Endothelial cell of umbilical vein (primary cell): Measurements from ENCODE around the gene BBC3. TPM values are rescaled to one million over a fixed set of nuclear protein-coding genes. Genes with fewer than 3 reads are reported as not detected.
A peak's percentile ranks its signal among the peaks of the same experiment; 100 is the strongest.

Experiments used
- BruUV-seq: library from RNA; stranded (reverse); fragments of 400-500 nt; replicated peaks from 2 replicates; lab custom pipeline; 2021; lab: Mats Ljungman, UMichigan
- CTCF ChIA-PET: fragments of 300-600, 350-600 bp; sonication (Branson Sonifier 250); formaldehyde crosslinking; loops from one replicate; lab custom pipeline; 2021; ENCODE audit warnings: antibody characterized with exemption, inconsistent platforms; lab: Charles Lee
- POLR2A ChIA-PET: fragments of 300-600, 350-600 bp; sonication (Branson Sonifier 250); formaldehyde crosslinking; loops from one replicate; lab custom pipeline; 2021; ENCODE audit warnings: antibody characterized with exemption, inconsistent platforms; lab: Charles Lee
- DNase-seq: peaks from one replicate; pipeline ENCODE4 v3.0.0-alpha.2; 2011; ENCODE audit warnings: low read depth, low spot score
- FAIRE-seq: peaks from 2 replicates; lab custom pipeline; 2011; peaks lifted over from hg19 to GRCh38; lab: Jason Lieb, UNC
- H2AFZ ChIP-seq: 2 replicates; pipeline ENCODE4 v1.6.0; 2012; ENCODE audit warnings: low read depth, low read length, control low read depth, inconsistent platforms
- H3K27ac ChIP-seq: 2 replicates; pipeline ENCODE4 v1.5.1; 2011; ENCODE audit warnings: low read depth, mild to moderate bottlenecking, control low read depth, low read length, moderate library complexity; ENCODE audit not compliant: insufficient read depth
- H3K27me3 ChIP-seq, 2 experiments: 2 replicates each; pipeline versions ENCODE4 v1.6.0 to v1.6.1; 2011; ENCODE audit warnings: low read length in 2 of 2, mixed read lengths in 1 of 2; ENCODE audit not compliant: control insufficient read depth in 2 of 2, insufficient read depth in 2 of 2
- H3K36me3 ChIP-seq, 2 experiments: 2 replicates in 1 of 2; 3 replicates in 1 of 2; pipeline ENCODE4 v1.5.1; 2011; ENCODE audit warnings: low read length in 2 of 2, mild to moderate bottlenecking in 1 of 2, moderate library complexity in 1 of 2; ENCODE audit not compliant: control insufficient read depth in 2 of 2, insufficient read depth in 2 of 2; ENCODE audit errors: extremely low read depth in 1 of 2
- H3K4me1 ChIP-seq: 3 replicates; pipeline ENCODE4 v1.5.1; 2011; ENCODE audit warnings: mild to moderate bottlenecking, low read length; ENCODE audit not compliant: control insufficient read depth, insufficient read depth; ENCODE audit errors: extremely low read depth
- H3K4me2 ChIP-seq: 2 replicates; pipeline ENCODE4 v1.6.1; 2011; ENCODE audit warnings: low read length, control low read depth, mixed read lengths; ENCODE audit not compliant: insufficient read depth
- H3K4me3 ChIP-seq, 3 experiments: fragments of 200-600 bp in 1 of 3; sonication (generic), shearing (Covaris generic) in 1 of 3; replicated peaks in 1 of 3; 2 replicates each; pipeline ENCODE4 v1.5.1; 2011 to 2016; ENCODE audit warnings: control low read depth in 3 of 3, low read length in 3 of 3, mild to moderate bottlenecking in 2 of 3, inconsistent platforms in 1 of 3, low read depth in 1 of 3, moderate library complexity in 1 of 3; ENCODE audit not compliant: insufficient read depth in 1 of 3
- H3K79me2 ChIP-seq: 2 replicates; pipeline ENCODE4 v1.6.0; 2012; ENCODE audit warnings: low read length, inconsistent platforms; ENCODE audit not compliant: control insufficient read depth, insufficient read depth
- H3K9ac ChIP-seq: replicated peaks from 2 replicates; pipeline ENCODE3; 2011; ENCODE audit warnings: low read length, control low read depth; ENCODE audit not compliant: insufficient read depth; ENCODE audit errors: extremely low read depth
- H3K9me1 ChIP-seq: replicated peaks from 3 replicates; pipeline ENCODE4 v1.6.0; 2011; ENCODE audit warnings: mild to moderate bottlenecking, low read length; ENCODE audit not compliant: control insufficient read depth, insufficient read depth; ENCODE audit errors: extremely low read depth
- H3K9me3 ChIP-seq: replicated peaks from 2 replicates; pipeline ENCODE4 v1.5.1; 2012; ENCODE audit warnings: low read length, inconsistent platforms; ENCODE audit not compliant: control insufficient read depth, insufficient read depth
- H4K20me1 ChIP-seq: replicated peaks from 2 replicates; pipeline ENCODE3; 2011; ENCODE audit warnings: mild to moderate bottlenecking, low read length; ENCODE audit not compliant: control insufficient read depth, insufficient read depth; ENCODE audit errors: extremely low read depth
- CTCF ChIP-seq, 2 donors: IDR thresholded peaks; 1 replicate in 1 of 2; 2 replicates in 1 of 2; pipeline ENCODE4 v1.5.1; 2011; ENCODE audit warnings: low read length in 2 of 2, mild to moderate bottlenecking in 2 of 2, moderate library complexity in 2 of 2, control low read depth in 1 of 2, inconsistent platforms in 1 of 2, low read depth in 1 of 2; ENCODE audit not compliant: insufficient read depth in 1 of 2; ENCODE audit errors: extremely low read depth in 1 of 2
- EZH2 ChIP-seq: IDR thresholded peaks from 2 replicates; pipeline ENCODE4 v1.6.1; 2012; ENCODE audit warnings: borderline replicate concordance, low read depth, mild to moderate bottlenecking, moderate library complexity, low read length, inconsistent platforms; ENCODE audit not compliant: severe bottlenecking
- FOS ChIP-seq: IDR thresholded peaks from 2 replicates; pipeline ENCODE4 v1.6.1; 2011; ENCODE audit warnings: mild to moderate bottlenecking, low read length, moderate library complexity, borderline replicate concordance; ENCODE audit not compliant: insufficient read depth
- GATA2 ChIP-seq: IDR thresholded peaks from 2 replicates; pipeline ENCODE4 v1.7.0; 2011; ENCODE audit warnings: low read depth, mild to moderate bottlenecking, moderate library complexity, mixed read lengths, low read length; ENCODE audit not compliant: insufficient read length, insufficient read depth
- JUN ChIP-seq: IDR thresholded peaks from 2 replicates; pipeline ENCODE4 v1.6.1; 2011; ENCODE audit warnings: borderline replicate concordance, low read depth; ENCODE audit not compliant: insufficient read length, insufficient read depth
- MAX ChIP-seq: IDR thresholded peaks from 2 replicates; pipeline ENCODE4 v1.6.1; 2011; ENCODE audit not compliant: insufficient read depth, insufficient read length
- MYC ChIP-seq: IDR thresholded peaks from one replicate; pipeline ENCODE4 v1.6.1; 2011; ENCODE audit warnings: mild to moderate bottlenecking, low read depth, low read length
- POLR2A ChIP-seq: IDR thresholded peaks from 2 replicates; pipeline ENCODE4 v1.6.1; 2012; ENCODE audit warnings: low read depth, mild to moderate bottlenecking, control low read depth, low read length
- POLR2AphosphoS5 ChIP-seq: IDR thresholded peaks from 2 replicates; pipeline ENCODE4 v1.6.1; 2012; ENCODE audit warnings: low read depth, mild to moderate bottlenecking, control low read depth, low read length, moderate library complexity; ENCODE audit not compliant: insufficient read depth
- dilution Hi-C: fragments of 300-500 bp; cut with MboI; formaldehyde crosslinking; loops from one replicate; pipeline ENCODE4 v1.15.0; 2019; ENCODE audit warnings: low sequenced_read_pairs; ENCODE audit not compliant: extremely low pct_ligation_motif_present
- intact Hi-C: fragments of 100-400 bp; cut with micrococcal nuclease; formaldehyde crosslinking; loops from one replicate; pipeline ENCODE4 v1.10.0; 2022
- polyA plus RNA-seq, 4 experiments: library from polyadenylated mRNA; depleted of rRNA in 3 of 4; stranded (reverse) in 3 of 4; unstranded in 1 of 4; fragments of >200 nt; gene quantifications; 2 replicates each; pipeline versions ENCODE4 v1.2.1 to v1.2.3, GENCODE V29; 2011 to 2012; ENCODE audit warnings: missing spikeins in 1 of 4
- total RNA-seq: library from RNA; stranded (reverse); gene quantifications from 2 replicates; pipeline ENCODE4 v1.2.3, GENCODE V29; 2021

BBC3 gene
- total and polyA plus RNA-seq, 2 donors (not counting 3 experiments of a cell fraction or from before 2014, with no cell fraction given): 11.3 to 35.7 TPM

- peak; percentile 99 for FAIRE-seq
- intact Hi-C loops: no loop called here
- H3K27me3 ChIP-seq: no peaks in the 10 kb centered on the region
- peak overlapping the region; percentile 56 for H3K27ac ChIP-seq
- H3K4me1 ChIP-seq: peaks cover 19% of the 10 kb centered on the region
- peak overlapping the region in 2 of 3 experiments; percentile 7 to 43 for H3K4me3 ChIP-seq
- peak overlapping the region; percentile 59 for H3K9ac ChIP-seq
- H4K20me1 ChIP-seq: no peaks in the 10 kb centered on the region
- dilution Hi-C loops: no loop called here
- no peaks in the 10 kb centered on the region for H3K9me3 ChIP-seq
- H3K36me3 ChIP-seq: no peaks in the 10 kb centered on the region
- ChIA-PET CTCF (interaction anchor here (0.6 to 4.3 kb wide), 8 partner anchors 10 to 116 kb away, joined by 3 to 32 read pairs (median 3); no protein-coding TSS in a partner anchor), POLR2A (interaction anchor here (1.3 kb wide), 1 partner anchor 12 kb away, joined by 6 read pairs; no protein-coding TSS in a partner anchor)
- peaks cover 9% of the 10 kb centered on the region for H3K79me2 ChIP-seq
- H2AFZ ChIP-seq: peak overlapping the region; percentile 38
- BruUV-seq: no TSS peak
- peak; percentile 86 for DNase-seq
- peak overlapping the region; percentile 68 for H3K4me2 ChIP-seq
- TF ChIP-seq EZH2 (no peak), JUN (peak; percentile 20), GATA2 (no peak), CTCF (IDR thresholded peaks at IDR 0.05; ENCODE audit: extremely low read depth in 1 of 2, insufficient read depth in 1 of 2, low read depth in 1 of 2, low read length in 2 of 2) (no peak), MYC (no peak), POLR2AphosphoS5 (peak; percentile 58), MAX (no peak), POLR2A (peak; percentile 83), FOS (peak; percentile 70)
- no peaks in the 10 kb centered on the region for H3K9me1 ChIP-seq
These were observed 1.6 kb upstream of the BBC3 start for GRCh38 chr19:47232422-47233211.
